Measurements from ENCODE around the gene GAB2. TPM values are rescaled to one million over a fixed set of nuclear protein-coding genes. Genes with fewer than 3 reads are reported as not detected.
A peak's percentile ranks its signal among the peaks of the same experiment; 100 is the strongest.

The GAB2 gene
- total and polyA plus RNA-seq, 12 donors, result 2.4 to 22.4 (median 16.2) TPM

DNA sequence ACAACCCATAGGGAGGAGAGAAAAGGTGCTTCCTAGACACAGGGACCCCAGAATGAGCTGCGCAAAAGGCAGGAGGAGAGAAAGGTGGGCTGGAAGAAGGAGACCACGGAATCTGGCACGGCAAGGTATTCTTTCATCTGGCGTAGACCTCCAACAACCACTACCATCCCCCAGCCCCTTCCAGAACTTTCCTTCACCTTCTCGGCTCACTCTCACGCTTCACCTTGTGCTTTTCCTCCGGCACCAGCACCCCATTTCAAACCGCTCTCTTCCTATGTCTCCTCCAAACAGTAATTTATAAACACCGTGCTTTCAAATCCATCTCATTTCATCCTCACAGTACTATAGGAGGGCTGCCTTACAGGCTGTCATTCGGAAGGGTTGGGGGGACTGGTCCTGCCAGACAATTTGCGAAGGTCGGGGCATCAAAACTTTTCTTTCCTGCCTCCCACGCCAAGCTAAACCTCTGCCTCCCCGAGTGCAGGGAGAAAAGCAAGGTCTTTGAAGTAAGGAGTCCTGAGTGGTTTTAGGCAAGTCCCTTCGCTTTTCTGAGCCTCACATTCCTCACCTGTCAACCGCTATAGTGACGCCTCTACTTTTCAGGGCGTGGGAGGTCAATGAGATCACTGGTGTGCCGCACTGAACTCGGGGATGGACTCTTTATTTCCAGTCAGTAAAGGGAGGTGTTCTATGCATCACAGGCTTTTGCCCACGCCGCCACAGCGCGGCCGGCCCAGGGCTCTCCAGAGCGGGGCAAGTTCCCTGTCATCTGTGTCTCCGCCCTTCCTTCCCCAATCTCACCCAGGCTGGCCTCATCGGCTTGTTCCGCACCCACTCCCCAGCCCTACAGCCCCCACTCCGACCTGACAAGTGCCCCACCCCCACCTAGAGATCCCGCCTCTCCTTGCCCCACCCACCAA, 230.0 kb downstream of the GAB2 start:
- peak overlapping the region; percentile 87 to 97 (median 91) for H3K27ac ChIP-seq
- DNase-seq, result peak in 1 of 7 donors; percentile 52
- peak overlapping the region; percentile 73 to 97 (median 90) for H3K4me3 ChIP-seq
- WGBS, 4 donors, result 10 to 15% (median 11%) methylated on average over 28 to 31 of the region's 31 CpGs
- H3K9me3 ChIP-seq (replicated peaks in 1 of 3), result no peaks in the 10 kb centered on the region
- no peaks in the 10 kb centered on the region for H3K36me3 ChIP-seq (replicated peaks in 1 of 2)
- peak; percentile 11 to 58 for TF ChIP-seq POLR2A (IDR thresholded peaks at IDR 0.05)
- TF ChIP-seq, protein P1, sequence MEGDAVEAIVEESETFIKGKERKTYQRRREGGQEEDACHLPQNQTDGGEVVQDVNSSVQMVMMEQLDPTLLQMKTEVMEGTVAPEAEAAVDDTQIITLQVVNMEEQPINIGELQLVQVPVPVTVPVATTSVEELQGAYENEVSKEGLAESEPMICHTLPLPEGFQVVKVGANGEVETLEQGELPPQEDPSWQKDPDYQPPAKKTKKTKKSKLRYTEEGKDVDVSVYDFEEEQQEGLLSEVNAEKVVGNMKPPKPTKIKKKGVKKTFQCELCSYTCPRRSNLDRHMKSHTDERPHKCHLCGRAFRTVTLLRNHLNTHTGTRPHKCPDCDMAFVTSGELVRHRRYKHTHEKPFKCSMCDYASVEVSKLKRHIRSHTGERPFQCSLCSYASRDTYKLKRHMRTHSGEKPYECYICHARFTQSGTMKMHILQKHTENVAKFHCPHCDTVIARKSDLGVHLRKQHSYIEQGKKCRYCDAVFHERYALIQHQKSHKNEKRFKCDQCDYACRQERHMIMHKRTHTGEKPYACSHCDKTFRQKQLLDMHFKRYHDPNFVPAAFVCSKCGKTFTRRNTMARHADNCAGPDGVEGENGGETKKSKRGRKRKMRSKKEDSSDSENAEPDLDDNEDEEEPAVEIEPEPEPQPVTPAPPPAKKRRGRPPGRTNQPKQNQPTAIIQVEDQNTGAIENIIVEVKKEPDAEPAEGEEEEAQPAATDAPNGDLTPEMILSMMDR (IDR thresholded peaks at IDR 0.05), result no peak
- no peaks in the 10 kb centered on the region for H3K27me3 ChIP-seq
- H3K4me1 ChIP-seq (replicated peaks in 1 of 2), result peaks cover 36 to 63% of the 10 kb centered on the region in 2 donors
- intact Hi-C loops (cut with DNase I), result loop anchor here in 1 of 2 donors (2.0 kb wide), 1 partner anchor 229 kb away; the partner anchor contains the start of gene GAB2

DNA sequence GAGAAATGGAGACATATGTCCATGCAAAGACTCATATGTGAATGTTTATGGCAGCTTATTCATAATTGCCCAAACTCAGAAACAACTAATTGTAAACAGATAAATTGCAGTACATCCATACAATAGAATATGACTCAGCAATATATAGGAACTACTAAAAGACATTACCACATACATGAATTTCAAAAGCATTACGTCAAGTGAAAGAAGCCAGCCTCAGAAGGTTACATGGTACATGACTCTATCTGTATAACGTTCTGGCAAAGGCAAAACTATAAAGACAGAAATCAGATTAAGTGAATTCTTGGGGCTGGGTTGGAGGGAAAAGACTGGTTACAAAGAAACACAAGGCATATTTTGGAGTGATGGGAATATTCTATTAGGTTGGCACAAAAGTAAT, 236.4 kb downstream of the GAB2 start:
- 77 to 89% (median 85%) methylated on average over 2 of the region's 2 CpGs for WGBS, 4 donors
- no peak for TF ChIP-seq POLR2A (IDR thresholded peaks at IDR 0.05)
- TF ChIP-seq, protein P1 (IDR thresholded peaks at IDR 0.05), result no peak
- intact Hi-C loops (cut with DNase I), result no loop called here

DNA sequence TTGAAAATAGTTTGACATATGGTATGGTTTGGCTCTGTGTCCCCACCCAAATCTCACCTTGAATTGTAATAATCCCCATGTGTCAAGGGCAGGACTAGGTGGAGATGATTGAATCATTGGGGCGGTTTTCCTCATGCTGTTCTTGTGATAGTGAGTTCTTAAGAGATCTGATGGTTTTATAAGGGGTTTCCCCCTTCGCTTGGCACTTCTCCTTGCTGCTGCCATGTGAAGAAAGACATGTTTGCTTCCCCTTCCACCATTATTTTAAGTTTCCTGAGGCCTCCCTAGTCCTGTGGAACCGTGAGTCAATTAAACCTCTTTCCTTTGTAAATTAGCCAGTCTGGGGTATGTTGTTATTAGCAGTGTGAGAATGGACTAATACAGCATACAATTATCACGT, 236.9 kb downstream of the GAB2 start:
- 89 to 95% (median 94%) methylated on average over 4 of the region's 4 CpGs for WGBS, 4 donors
- H3K4me1 ChIP-seq (replicated peaks in 1 of 2), result peaks cover 7 to 21% of the 10 kb centered on the region in 2 donors
- no peaks in the 10 kb centered on the region for H3K27me3 ChIP-seq
- TF ChIP-seq, protein P1 (IDR thresholded peaks at IDR 0.05), result no peak
- TF ChIP-seq POLR2A (IDR thresholded peaks at IDR 0.05), result no peak
- intact Hi-C loops (cut with DNase I), result no loop called here
- no peak overlapping the region for H3K4me3 ChIP-seq
- DNase-seq, result no peak
- no peaks in the 10 kb centered on the region for H3K36me3 ChIP-seq (replicated peaks in 1 of 2)
- H3K27ac ChIP-seq, result no peak overlapping the region
- no peaks in the 10 kb centered on the region for H3K9me3 ChIP-seq (replicated peaks in 1 of 3)

More for the DNA sequence above, 236.4 kb downstream of the GAB2 start:
- no peaks in the 10 kb centered on the region for H3K27me3 ChIP-seq
- H3K9me3 ChIP-seq (replicated peaks in 1 of 3), result no peaks in the 10 kb centered on the region
- no peaks in the 10 kb centered on the region for H3K36me3 ChIP-seq (replicated peaks in 1 of 2)
- no peak overlapping the region for H3K4me3 ChIP-seq
- H3K4me1 ChIP-seq (replicated peaks in 1 of 2), result peaks cover 11 to 25% of the 10 kb centered on the region in 2 donors
- H3K27ac ChIP-seq, result no peak overlapping the region
- DNase-seq, result no peak

DNA sequence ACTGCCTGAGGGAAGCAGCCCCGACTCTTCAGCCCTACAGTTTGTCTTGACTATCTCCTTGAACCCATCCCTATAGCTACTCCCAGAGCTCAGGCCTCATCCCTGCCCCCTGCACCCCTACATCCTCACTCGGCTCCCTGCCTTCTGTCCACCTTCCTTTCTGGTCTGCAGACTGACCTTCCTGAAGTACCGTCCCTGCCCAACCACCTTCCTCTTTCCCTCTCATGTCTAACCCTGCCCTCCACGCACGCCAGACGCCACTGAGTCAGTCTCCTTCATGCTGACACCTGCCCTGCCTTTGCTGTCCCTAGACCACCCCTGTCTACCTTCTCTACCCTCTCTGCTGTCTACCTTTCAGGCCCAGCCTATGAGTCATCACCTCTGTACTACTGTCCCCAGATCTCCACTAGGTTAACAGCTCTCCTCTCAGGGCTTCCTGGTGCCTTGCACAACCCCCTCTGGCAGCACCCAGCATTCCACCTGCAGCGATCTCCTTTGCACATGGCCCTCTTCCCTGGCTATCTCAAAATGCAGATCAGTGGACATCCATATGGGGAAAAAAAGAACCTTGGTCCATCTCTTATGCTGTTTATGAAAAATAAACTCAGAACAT, 238.1 kb downstream of the GAB2 start:
- Histone ChIP-seq H3K27ac (peak overlapping the region in 2 of 5 donors; percentile 12 to 48), H3K4me3 (no peak overlapping the region), H3K36me3 (replicated peaks in 1 of 2) (no peaks in the 10 kb centered on the region), H3K9me3 (replicated peaks in 1 of 3) (no peaks in the 10 kb centered on the region), H3K4me1 (replicated peaks in 1 of 2) (peaks cover 0 to 10% of the 10 kb centered on the region in 2 donors), H3K27me3 (no peaks in the 10 kb centered on the region)
- WGBS, 4 donors, result 89 to 96% (median 92%) methylated on average over 7 of the region's 7 CpGs
- DNase-seq, result peak in 3 of 7 donors; percentile 8 to 52 (median 45)
- intact Hi-C loops (cut with DNase I), result no loop called here
- TF ChIP-seq, protein P1 (IDR thresholded peaks at IDR 0.05), result no peak
- no peak for TF ChIP-seq POLR2A (IDR thresholded peaks at IDR 0.05)

Measured in adrenal gland (tissue), 12 donors.